MM.1S (cell line): ENCODE results near the gene FARP2.

Experiments used
- CTCF ChIP-seq: fragments of 300-600 bp; sonication (generic); IDR thresholded peaks from 2 replicates; pipeline ENCODE4 v1.5.1; 2016; ENCODE audit warnings: antibody characterized with exemption, low read length, mixed read lengths
- EZH2 ChIP-seq: fragments of 300-600 bp; sonication (generic); optimal IDR thresholded peaks from 2 replicates; pipeline ENCODE3; 2017; ENCODE audit warnings: low read depth, mild to moderate bottlenecking, antibody characterized with exemption, low read length, mixed read lengths
- EZH2phosphoT487 ChIP-seq: fragments of 300-600 bp; sonication (generic); IDR thresholded peaks from 2 replicates; pipeline ENCODE4 v1.6.1; 2018; ENCODE audit warnings: antibody characterized with exemption, low read length

- TF ChIP-seq EZH2, result no peak
- TF ChIP-seq CTCF, result no peak
- no peak for TF ChIP-seq EZH2phosphoT487
Observed at GRCh38 chr2:241410739-241411176, 54.7 kb downstream of the FARP2 start.
